Mesenchymal stem cell (in vitro differentiated cells and primary cell): ENCODE data around the gene PPP6R3.
"Not testable (repeated sequence)": the region's sequence is repeated elsewhere in the genome, so short reads cannot be mapped to it uniquely, and the experiment has no call there.

Experiments used
- DNase-seq: peaks from one replicate; pipeline ENCODE4 v3.0.0-alpha.2; 2013
- H2AFZ ChIP-seq: one replicate; pipeline ENCODE4 v1.6.1; 2013; ENCODE audit warnings: low read depth, mild to moderate bottlenecking, control low read depth, inconsistent platforms, low read length, moderate library complexity
- H2AK5ac ChIP-seq: 2 replicates; pipeline ENCODE4 v1.6.1; 2013; ENCODE audit warnings: low read length, moderate library complexity, mild to moderate bottlenecking, inconsistent platforms; ENCODE audit not compliant: severe bottlenecking
- H2BK120ac ChIP-seq: one replicate; pipeline ENCODE4 v1.6.1; 2013; ENCODE audit warnings: low read depth, mild to moderate bottlenecking, inconsistent platforms, low read length, moderate library complexity
- H2BK12ac ChIP-seq, 2 experiments: one replicate each; pipeline ENCODE4 v1.6.1; 2013; ENCODE audit warnings: inconsistent platforms in 2 of 2, low read length in 2 of 2, mild to moderate bottlenecking in 2 of 2, moderate library complexity in 2 of 2, control low read depth in 1 of 2
- H2BK15ac ChIP-seq: one replicate; pipeline ENCODE4 v1.6.1; 2013; ENCODE audit warnings: mild to moderate bottlenecking, low read depth, inconsistent platforms; ENCODE audit not compliant: poor library complexity, severe bottlenecking
- H2BK5ac ChIP-seq: 2 replicates; pipeline ENCODE4 v1.6.1; 2013; ENCODE audit warnings: low read depth, mild to moderate bottlenecking, low read length, control low read depth, inconsistent platforms; ENCODE audit not compliant: poor library complexity, severe bottlenecking
- H3K14ac ChIP-seq, 2 experiments: one replicate each; pipeline ENCODE4 v1.6.1; 2013; ENCODE audit warnings: inconsistent platforms in 2 of 2, low read length in 2 of 2, control low read depth in 1 of 2, mild to moderate bottlenecking in 1 of 2, moderate library complexity in 1 of 2
- H3K18ac ChIP-seq, 2 experiments: one replicate each; pipeline ENCODE4 v1.6.1; 2013; ENCODE audit warnings: inconsistent platforms in 2 of 2, low read length in 2 of 2, control low read depth in 1 of 2, low read depth in 1 of 2, mild to moderate bottlenecking in 1 of 2
- H3K23ac ChIP-seq, 2 experiments: one replicate each; pipeline ENCODE4 v1.6.1; 2013; ENCODE audit warnings: inconsistent platforms in 2 of 2, low read length in 2 of 2, mild to moderate bottlenecking in 2 of 2, moderate library complexity in 2 of 2, control low read depth in 1 of 2
- H3K27ac ChIP-seq: 2 replicates; pipeline ENCODE4 v1.5.1; 2013; ENCODE audit warnings: mild to moderate bottlenecking, moderate library complexity, low read length, control low read depth, inconsistent platforms; ENCODE audit not compliant: poor library complexity, severe bottlenecking
- H3K27me3 ChIP-seq, 2 experiments: 2 replicates each; pipeline versions ENCODE4 v1.6.1 to v1.7.0; 2013; ENCODE audit warnings: low read length in 2 of 2, mild to moderate bottlenecking in 2 of 2, moderate library complexity in 2 of 2, control low read depth in 1 of 2, inconsistent platforms in 1 of 2; ENCODE audit not compliant: control insufficient read depth in 1 of 2, insufficient read depth in 1 of 2
- H3K36me3 ChIP-seq, 2 experiments: 2 replicates each; pipeline versions ENCODE4 v1.6.1 to v1.7.0; 2013; ENCODE audit warnings: low read length in 2 of 2, control low read depth in 1 of 2, inconsistent platforms in 1 of 2, low read depth in 1 of 2, mild to moderate bottlenecking in 1 of 2; ENCODE audit not compliant: insufficient read depth in 2 of 2, control insufficient read depth in 1 of 2
- H3K4ac ChIP-seq, 2 experiments: one replicate each; pipeline ENCODE4 v1.6.1; 2013; ENCODE audit warnings: inconsistent platforms in 2 of 2, low read length in 2 of 2, mild to moderate bottlenecking in 2 of 2, moderate library complexity in 2 of 2, control low read depth in 1 of 2, low read depth in 1 of 2
- H3K4me1 ChIP-seq: 2 replicates; pipeline ENCODE4 v1.6.1; 2013; ENCODE audit warnings: low read depth, low read length, control low read depth; ENCODE audit not compliant: control insufficient read depth, insufficient read depth
- H3K4me2 ChIP-seq: 2 replicates; pipeline ENCODE4 v1.6.1; 2013; ENCODE audit warnings: low read length, mild to moderate bottlenecking, inconsistent platforms; ENCODE audit not compliant: poor library complexity, severe bottlenecking
- H3K4me3 ChIP-seq, 2 experiments: 2 replicates each; pipeline versions ENCODE4 v1.5.1 to v1.7.0; 2013; ENCODE audit warnings: low read length in 2 of 2, mild to moderate bottlenecking in 2 of 2, control low read depth in 1 of 2, low read depth in 1 of 2; ENCODE audit not compliant: insufficient read depth in 1 of 2
- H3K79me1 ChIP-seq: replicated peaks from 2 replicates; pipeline ENCODE4 v1.6.1; 2013; ENCODE audit warnings: mild to moderate bottlenecking, control low read depth, low read length, inconsistent platforms; ENCODE audit not compliant: poor library complexity, severe bottlenecking
- H3K9ac ChIP-seq: 2 replicates; pipeline ENCODE4 v1.7.0; 2013; ENCODE audit warnings: mild to moderate bottlenecking, low read length, moderate library complexity
- H3K9me3 ChIP-seq: 2 replicates; pipeline ENCODE4 v1.7.0; 2013; ENCODE audit warnings: mild to moderate bottlenecking, low read length; ENCODE audit not compliant: control insufficient read depth
- H4K8ac ChIP-seq: one replicate; pipeline ENCODE4 v1.6.1; 2013; ENCODE audit warnings: inconsistent platforms, mild to moderate bottlenecking, low read length, moderate library complexity
- H4K91ac ChIP-seq: one replicate; pipeline ENCODE4 v1.6.1; 2013; ENCODE audit warnings: mild to moderate bottlenecking, low read length, inconsistent platforms
- WGBS: methylation state at CpG from one replicate; pipeline ENCODE4 v1.1.7; 2013; ENCODE audit warnings: mixed read lengths; 5-methylcytosine and 5-hydroxymethylcytosine counted together

The PPP6R3 gene

GRCh38 chr11:68539395-68539794 lies 78.8 kb downstream of the PPP6R3 start:
- H2BK12ac ChIP-seq, result no peak overlapping the region
- no peak overlapping the region for H3K9ac ChIP-seq

DNA sequence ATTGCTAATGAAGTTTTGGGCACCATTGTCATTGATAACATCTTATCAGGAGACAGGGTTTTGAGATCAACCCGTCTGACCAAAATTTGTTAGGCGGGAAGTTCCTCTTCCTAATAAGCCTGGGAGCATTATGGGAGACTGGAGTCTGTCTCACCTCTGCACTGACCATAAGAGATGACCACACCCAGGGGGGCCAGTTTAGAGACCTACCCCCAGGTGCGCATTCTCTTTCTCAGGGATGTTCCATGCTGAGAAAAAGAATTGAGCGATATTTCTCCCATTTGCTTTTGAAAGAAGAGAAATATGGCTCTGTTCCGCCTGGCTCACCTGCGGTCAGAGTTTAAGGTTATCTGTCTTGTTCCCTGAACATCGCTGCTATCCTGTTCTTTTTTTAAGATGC lies 80.0 kb downstream of the PPP6R3 start:
- 93% methylated on average over 7 of the region's 7 CpGs for WGBS

More at GRCh38 chr11:68539395-68539794, 78.8 kb downstream of the PPP6R3 start:
- no peak for DNase-seq
- no peak overlapping the region for H3K27ac ChIP-seq
- no peak overlapping the region for H2AFZ ChIP-seq
- WGBS, result over 99% methylated on average over 2 of the region's 2 CpGs
- H4K91ac ChIP-seq, result no peak overlapping the region
- peaks cover 29 to 45% of the 10 kb centered on the region in 2 experiments for H3K36me3 ChIP-seq
- H2BK5ac ChIP-seq, result no peak overlapping the region
- no peak overlapping the region for H2BK120ac ChIP-seq
- no peak overlapping the region for H3K4ac ChIP-seq
- no peak overlapping the region for H3K4me2 ChIP-seq
- H3K4me3 ChIP-seq, result no peak overlapping the region
- H2BK15ac ChIP-seq, result no peak overlapping the region
- no peaks in the 10 kb centered on the region for H3K9me3 ChIP-seq
- peaks cover 26% of the 10 kb centered on the region for H3K79me1 ChIP-seq
- H2AK5ac ChIP-seq, result no peak overlapping the region
- H3K23ac ChIP-seq, result no peak overlapping the region
- no peak overlapping the region for H4K8ac ChIP-seq
- H3K27me3 ChIP-seq, result no peaks in the 10 kb centered on the region
- H3K4me1 ChIP-seq, result peaks cover 19% of the 10 kb centered on the region
- H3K14ac ChIP-seq, result no peak overlapping the region
- H3K18ac ChIP-seq, result no peak overlapping the region

GRCh38 chr11:68541116-68541515 lies 80.6 kb downstream of the PPP6R3 start:
- Histone ChIP-seq H2BK5ac (no peak overlapping the region), H3K9ac (no peak overlapping the region), H3K18ac (peak overlapping the region in 1 of 2 experiments; percentile 37), H3K27me3 (no peaks in the 10 kb centered on the region), H4K8ac (no peak overlapping the region), H3K36me3 (peaks cover 26 to 58% of the 10 kb centered on the region in 2 experiments), H3K23ac (no peak overlapping the region), H4K91ac (no peak overlapping the region), H2AFZ (no peak overlapping the region), H2BK15ac (no peak overlapping the region), H2AK5ac (no peak overlapping the region), H3K9me3 (no peaks in the 10 kb centered on the region), H2BK120ac (no peak overlapping the region), H3K4me3 (no peak overlapping the region), H3K79me1 (peaks cover 26% of the 10 kb centered on the region), H3K27ac (no peak overlapping the region), H3K14ac (no peak overlapping the region), H2BK12ac (no peak overlapping the region), H3K4me1 (peaks cover 17% of the 10 kb centered on the region), H3K4ac (no peak overlapping the region), H3K4me2 (no peak overlapping the region)
- no peak for DNase-seq
- 98% methylated on average over 2 of the region's 2 CpGs for WGBS

More for the DNA sequence above, 80.0 kb downstream of the PPP6R3 start:
- not testable (repeated sequence) for H4K91ac ChIP-seq, H3K18ac ChIP-seq, H3K14ac ChIP-seq, H3K23ac ChIP-seq, H3K4me2 ChIP-seq, H3K9me3 ChIP-seq, H3K9ac ChIP-seq, H3K4me3 ChIP-seq, H3K27ac ChIP-seq, H3K4ac ChIP-seq, H2BK5ac ChIP-seq, H2BK15ac ChIP-seq, H2BK12ac ChIP-seq, DNase-seq, H4K8ac ChIP-seq, H2AFZ ChIP-seq, H3K27me3 ChIP-seq, H2BK120ac ChIP-seq, H2AK5ac ChIP-seq
- Histone ChIP-seq H3K4me1 (peaks cover 19% of the 10 kb centered on the region), H3K79me1 (peaks cover 25% of the 10 kb centered on the region), H3K36me3 (peaks cover 26 to 52% of the 10 kb centered on the region in 2 experiments)

DNA sequence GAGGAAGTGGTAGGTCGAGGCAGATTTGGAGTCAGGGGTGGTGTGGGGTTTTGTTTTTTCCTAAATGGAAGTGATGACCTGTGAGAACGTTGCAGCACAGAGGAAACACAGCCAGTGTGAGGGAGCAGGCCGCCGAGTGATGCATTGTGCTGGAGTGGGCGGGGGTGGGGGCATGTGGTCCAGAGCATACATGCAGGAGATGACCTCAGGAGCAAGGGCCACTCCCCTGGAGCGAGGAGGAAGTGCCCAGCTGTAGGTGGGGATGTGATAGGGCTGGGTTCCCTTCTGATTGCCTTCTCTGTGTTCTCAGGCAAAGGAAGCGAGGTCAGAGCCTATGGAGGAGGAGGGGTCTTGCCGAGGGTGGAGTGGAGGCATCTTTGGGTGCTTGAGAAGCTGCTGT lies 81.4 kb downstream of the PPP6R3 start:
- H3K27me3 ChIP-seq, result no peaks in the 10 kb centered on the region
- H2BK12ac ChIP-seq, result no peak overlapping the region
- no peak overlapping the region for H3K4me2 ChIP-seq
- H3K4me1 ChIP-seq, result peaks cover 20% of the 10 kb centered on the region
- H3K27ac ChIP-seq, result peak overlapping the region; percentile 55
- H2BK15ac ChIP-seq, result no peak overlapping the region
- WGBS, result 75% methylated on average over 8 of the region's 8 CpGs
- H2AK5ac ChIP-seq, result peak overlapping the region; percentile 33
- no peak overlapping the region for H3K4me3 ChIP-seq
- DNase-seq, result peak; percentile 11
- H2AFZ ChIP-seq, result no peak overlapping the region
- H3K4ac ChIP-seq, result no peak overlapping the region
- H2BK5ac ChIP-seq, result no peak overlapping the region
- no peak overlapping the region for H4K8ac ChIP-seq
- H3K18ac ChIP-seq, result peak overlapping the region in 1 of 2 experiments; percentile 7
- H3K14ac ChIP-seq, result peak overlapping the region in 1 of 2 experiments; percentile 3
- H4K91ac ChIP-seq, result no peak overlapping the region
- peaks cover 29% of the 10 kb centered on the region for H3K79me1 ChIP-seq
- H3K9ac ChIP-seq, result peak overlapping the region; percentile 67
- no peak overlapping the region for H3K23ac ChIP-seq
- no peaks in the 10 kb centered on the region for H3K9me3 ChIP-seq
- H3K36me3 ChIP-seq, result peaks cover 26 to 67% of the 10 kb centered on the region in 2 experiments
- H2BK120ac ChIP-seq, result no peak overlapping the region
